ENCODE results near the gene CHADL.

The CHADL gene

GRCh38 chr22:41248314-41248713, 7.6 kb upstream of the CHADL start:
- H3K27ac ChIP-seq (ENCODE audit: low read length): no peak overlapping the region
- H2AFZ ChIP-seq (ENCODE audit: low read length): no peak overlapping the region
- no peaks in the 10 kb centered on the region for H3K27me3 ChIP-seq (replicated peaks; ENCODE audit: insufficient read depth, low read length)
- H3F3A ChIP-seq (ENCODE audit: insufficient read depth, low read length): no peaks in the 10 kb centered on the region; the same call in 1 of the 2 replicates
- H3K4me1 ChIP-seq (ENCODE audit: low read length): no peaks in the 10 kb centered on the region
- H3K9me2 ChIP-seq (replicated peaks; ENCODE audit: insufficient read depth, low read length): no peaks in the 10 kb centered on the region
- H3K4me2 ChIP-seq (ENCODE audit: low read depth, low read length): no peak overlapping the region
- H3K79me2 ChIP-seq (ENCODE audit: low read length): no peaks in the 10 kb centered on the region; the same call in 1 of the 2 replicates
- H3K36me3 ChIP-seq (replicated peaks; ENCODE audit: insufficient read depth, low read length): peaks cover 5% of the 10 kb centered on the region
- TF ChIP-seq EZH2 (optimal IDR thresholded peaks at IDR 0.05; ENCODE audit: low read depth, low read length) (no peak), CTCF (IDR thresholded peaks at IDR 0.05; ENCODE audit: low read length) (no peak), EZH2phosphoT487 (IDR thresholded peaks at IDR 0.05; ENCODE audit: low read length) (no peak)
- H3K4me3 ChIP-seq (ENCODE audit: low read length): no peak overlapping the region
- no peak overlapping the region for H3K9ac ChIP-seq (ENCODE audit: low read length)
- no peaks in the 10 kb centered on the region for H3K9me3 ChIP-seq (replicated peaks; ENCODE audit: insufficient read depth, low read length)
- no peaks in the 10 kb centered on the region for H4K20me1 ChIP-seq (ENCODE audit: insufficient read depth, low read length)
- no peak for DNase-seq

GRCh38 chr22:41247703-41248102, 7.0 kb upstream of the CHADL start:
- Histone ChIP-seq H3K79me2 (ENCODE audit: low read length) (no peaks in the 10 kb centered on the region), H3K27ac (ENCODE audit: low read length) (no peak overlapping the region), H3K36me3 (replicated peaks; ENCODE audit: insufficient read depth, low read length) (no peaks in the 10 kb centered on the region; the same call in 1 of the 2 replicates), H3K4me2 (ENCODE audit: low read depth, low read length) (no peak overlapping the region), H3K9ac (ENCODE audit: low read length) (no peak overlapping the region), H4K20me1 (ENCODE audit: insufficient read depth, low read length) (no peaks in the 10 kb centered on the region), H3K9me3 (replicated peaks; ENCODE audit: insufficient read depth, low read length) (no peaks in the 10 kb centered on the region), H2AFZ (ENCODE audit: low read length) (no peak overlapping the region), H3K4me1 (ENCODE audit: low read length) (no peaks in the 10 kb centered on the region), H3K4me3 (ENCODE audit: low read length) (no peak overlapping the region), H3F3A (ENCODE audit: insufficient read depth, low read length) (no peaks in the 10 kb centered on the region; the same call in 1 of the 2 replicates), H3K27me3 (replicated peaks; ENCODE audit: insufficient read depth, low read length) (no peaks in the 10 kb centered on the region), H3K9me2 (replicated peaks; ENCODE audit: insufficient read depth, low read length) (no peaks in the 10 kb centered on the region)
- TF ChIP-seq EZH2phosphoT487 (IDR thresholded peaks at IDR 0.05; ENCODE audit: low read length) (no peak), EZH2 (optimal IDR thresholded peaks at IDR 0.05; ENCODE audit: low read depth, low read length) (no peak), CTCF (IDR thresholded peaks at IDR 0.05; ENCODE audit: low read length) (no peak)
- DNase-seq: no peak

GRCh38 chr22:41245917-41246499, 5.3 kb upstream of the CHADL start:
- no peak overlapping the region for H3K9ac ChIP-seq (ENCODE audit: low read length)
- H2AFZ ChIP-seq (ENCODE audit: low read length): no peak overlapping the region
- TF ChIP-seq EZH2 (optimal IDR thresholded peaks at IDR 0.05; ENCODE audit: low read depth, low read length): no peak
- no peak for TF ChIP-seq EZH2phosphoT487 (IDR thresholded peaks at IDR 0.05; ENCODE audit: low read length)
- TF ChIP-seq CTCF (IDR thresholded peaks at IDR 0.05; ENCODE audit: low read length): no peak
- H3K79me2 ChIP-seq (ENCODE audit: low read length): no peaks in the 10 kb centered on the region
- no peaks in the 10 kb centered on the region; the same call in 1 of the 2 replicates for H3K36me3 ChIP-seq (replicated peaks; ENCODE audit: insufficient read depth, low read length)
- H3K27me3 ChIP-seq (replicated peaks; ENCODE audit: insufficient read depth, low read length): no peaks in the 10 kb centered on the region
- H3K4me3 ChIP-seq (ENCODE audit: low read length): no peak overlapping the region
- no peak for DNase-seq
- no peaks in the 10 kb centered on the region for H3K9me3 ChIP-seq (replicated peaks; ENCODE audit: insufficient read depth, low read length)
- H4K20me1 ChIP-seq (ENCODE audit: insufficient read depth, low read length): no peaks in the 10 kb centered on the region
- H3K9me2 ChIP-seq (replicated peaks; ENCODE audit: insufficient read depth, low read length): no peaks in the 10 kb centered on the region
- H3K27ac ChIP-seq (ENCODE audit: low read length): no peak overlapping the region
- no peak overlapping the region for H3K4me2 ChIP-seq (ENCODE audit: low read depth, low read length)
- no peaks in the 10 kb centered on the region; the same call in 1 of the 2 replicates for H3F3A ChIP-seq (ENCODE audit: insufficient read depth, low read length)
- H3K4me1 ChIP-seq (ENCODE audit: low read length): no peaks in the 10 kb centered on the region
